GM18505 (cell line): ENCODE results near the gene SPDYE11.
"Not testable (repeated sequence)": the region's sequence is repeated elsewhere in the genome, so short reads cannot be mapped to it uniquely, and the experiment has no call there.

Source experiments
- ATAC-seq: cut with Tn5 transposase; IDR thresholded peaks from one replicate; pipeline ENCODE4 v1.9.1; 2021; ENCODE audit not compliant: unreplicated experiment
- POLR2A ChIP-seq: IDR thresholded peaks from 4 replicates; pipeline ENCODE4 v1.6.1; 2011; ENCODE audit warnings: borderline replicate concordance; ENCODE audit not compliant: insufficient read depth, insufficient read length; ENCODE audit errors: extremely low read depth

Gene SPDYE11, protein sequence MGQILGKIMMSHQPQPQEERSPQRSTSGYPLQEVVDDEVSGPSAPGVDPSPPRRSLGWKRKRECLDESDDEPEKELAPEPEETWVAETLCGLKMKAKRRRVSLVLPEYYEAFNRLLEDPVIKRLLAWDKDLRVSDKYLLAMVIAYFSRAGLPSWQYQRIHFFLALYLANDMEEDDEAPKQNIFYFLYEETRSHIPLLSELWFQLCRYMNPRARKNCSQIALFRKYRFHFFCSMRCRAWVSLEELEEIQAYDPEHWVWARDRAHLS

DNA sequence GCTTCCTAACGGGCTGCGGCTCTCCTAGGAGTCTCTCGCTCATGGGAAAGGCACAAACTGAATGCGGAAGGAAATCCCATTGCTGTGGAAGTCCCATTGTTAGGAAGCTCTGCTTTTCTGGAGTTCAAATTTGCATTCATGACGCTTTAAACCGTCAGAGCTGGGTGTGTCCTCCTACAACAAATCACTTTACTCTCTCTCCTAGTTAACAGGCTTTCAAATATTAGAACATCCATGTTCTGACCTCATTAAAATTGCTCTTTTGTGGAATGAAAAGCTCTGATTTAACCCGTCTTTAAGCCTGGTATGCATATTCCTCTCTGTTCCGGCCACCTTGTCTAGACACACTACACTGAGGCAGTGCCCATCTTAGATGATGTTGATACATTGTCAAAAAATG, at the start of gene SPDYE11:
SPDYE11 (minus strand) TSS at position 101 of the 400 bp plus-strand sequence. CDS start 1,800 bp downstream, outside the sequence.
- not testable (repeated sequence) for ATAC-seq

DNA sequence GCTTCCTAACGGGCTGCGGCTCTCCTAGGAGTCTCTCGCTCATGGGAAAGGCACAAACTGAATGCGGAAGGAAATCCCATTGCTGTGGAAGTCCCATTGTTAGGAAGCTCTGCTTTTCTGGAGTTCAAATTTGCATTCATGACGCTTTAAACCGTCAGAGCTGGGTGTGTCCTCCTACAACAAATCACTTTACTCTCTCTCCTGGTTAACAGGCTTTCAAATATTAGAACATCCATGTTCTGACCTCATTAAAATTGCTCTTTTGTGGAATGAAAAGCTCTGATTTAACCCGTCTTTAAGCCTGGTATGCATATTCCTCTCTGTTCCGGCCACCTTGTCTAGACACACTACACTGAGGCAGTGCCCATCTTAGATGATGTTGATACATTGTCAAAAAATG, 28.2 kb upstream of the SPDYE11 start, which contains the start of gene SPDYE9:
SPDYE9 (minus strand) TSS at position 101 of the 400 bp plus-strand sequence. CDS start 1,800 bp downstream, outside the sequence.
- ATAC-seq, result not testable (repeated sequence)

DNA sequence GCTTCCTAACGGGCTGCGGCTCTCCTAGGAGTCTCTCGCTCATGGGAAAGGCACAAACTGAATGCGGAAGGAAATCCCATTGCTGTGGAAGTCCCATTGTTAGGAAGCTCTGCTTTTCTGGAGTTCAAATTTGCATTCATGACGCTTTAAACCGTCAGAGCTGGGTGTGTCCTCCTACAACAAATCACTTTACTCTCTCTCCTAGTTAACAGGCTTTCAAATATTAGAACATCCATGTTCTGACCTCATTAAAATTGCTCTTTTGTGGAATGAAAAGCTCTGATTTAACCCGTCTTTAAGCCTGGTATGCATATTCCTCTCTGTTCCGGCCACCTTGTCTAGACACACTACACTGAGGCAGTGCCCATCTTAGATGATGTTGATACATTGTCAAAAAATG, 28.0 kb downstream of the SPDYE11 start, which contains the start of gene SPDYE8:
SPDYE8 (minus strand) TSS at position 101 of the 400 bp plus-strand sequence. CDS start 1,800 bp downstream, outside the sequence.
- not testable (repeated sequence) for ATAC-seq

DNA sequence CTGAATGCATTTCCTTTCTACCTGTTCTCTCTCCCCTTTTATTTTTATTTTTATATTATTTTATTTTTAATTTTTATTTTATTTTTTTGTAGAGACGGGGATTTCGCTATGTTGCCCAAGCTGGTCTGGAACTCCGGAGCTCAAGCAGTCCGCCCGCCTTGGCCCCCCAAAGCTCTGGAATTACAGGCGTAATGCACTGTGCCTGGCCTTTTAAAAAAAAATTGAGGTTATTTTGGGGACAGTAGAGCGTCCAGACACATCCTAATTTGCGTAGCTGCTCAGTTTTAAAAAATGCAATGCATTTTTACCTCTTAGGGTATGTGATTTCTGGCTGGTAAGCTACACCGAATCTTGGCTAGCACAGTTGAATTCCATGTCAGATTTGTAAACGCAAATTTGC, 51.2 kb downstream of the SPDYE11 start:
- not testable (repeated sequence) for ATAC-seq

DNA sequence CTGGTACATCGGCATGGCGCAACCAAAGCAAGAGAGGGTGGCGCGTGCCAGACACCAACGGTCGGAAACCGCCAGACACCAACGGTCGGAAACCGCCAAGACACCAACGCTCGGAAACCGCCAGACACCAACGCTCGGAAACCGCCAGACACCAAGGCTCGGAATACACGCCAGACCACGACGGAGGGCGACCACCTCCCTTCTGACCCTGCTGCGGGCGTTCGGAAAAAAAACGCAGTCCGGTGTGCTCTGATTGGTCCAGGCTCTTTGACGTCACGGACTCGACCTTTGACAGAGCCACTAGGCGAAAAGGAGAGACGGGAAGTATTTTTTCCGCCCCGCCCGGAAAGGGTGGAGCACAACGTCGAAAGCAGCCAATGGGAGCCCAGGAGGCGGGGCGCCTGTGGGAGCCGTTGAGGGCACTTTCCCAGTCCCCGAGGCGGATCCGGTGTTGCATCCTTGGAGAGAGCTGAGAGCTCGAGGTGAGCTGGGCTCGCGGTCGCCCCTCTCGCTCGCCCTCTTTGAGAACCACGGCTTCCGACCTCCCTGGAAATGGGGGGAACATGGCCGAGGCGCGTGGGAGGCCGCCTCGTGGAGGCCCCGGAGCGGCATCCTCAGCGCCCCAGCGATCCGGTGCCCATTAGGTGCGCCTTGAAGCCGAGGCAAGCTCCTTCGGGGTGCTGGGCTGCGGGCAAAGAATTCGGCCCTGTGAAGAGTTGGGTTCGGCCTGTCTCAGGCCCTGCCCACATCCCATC, 51.8 kb downstream of the SPDYE11 start:
- ATAC-seq, result peak; percentile 70
- peak; percentile 74 for TF ChIP-seq POLR2A

DNA sequence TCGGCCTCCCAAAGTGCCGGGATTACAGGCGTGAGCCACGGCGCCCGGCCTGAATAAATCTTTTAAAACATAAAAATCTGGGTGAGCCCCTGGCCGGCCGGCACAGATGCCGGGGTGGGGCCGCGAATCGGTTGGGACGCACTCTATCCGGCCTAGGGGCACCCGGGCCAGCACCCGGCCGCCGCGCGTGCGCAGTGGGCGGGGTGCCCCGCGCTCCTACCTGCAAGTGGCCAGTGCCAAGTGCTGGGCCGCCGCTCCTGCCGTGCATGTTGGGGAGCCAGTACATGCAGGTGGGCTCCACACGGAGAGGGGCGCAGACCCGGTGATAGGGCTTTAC, 52.4 kb downstream of the SPDYE11 start:
- peak; percentile 75 for ATAC-seq

DNA sequence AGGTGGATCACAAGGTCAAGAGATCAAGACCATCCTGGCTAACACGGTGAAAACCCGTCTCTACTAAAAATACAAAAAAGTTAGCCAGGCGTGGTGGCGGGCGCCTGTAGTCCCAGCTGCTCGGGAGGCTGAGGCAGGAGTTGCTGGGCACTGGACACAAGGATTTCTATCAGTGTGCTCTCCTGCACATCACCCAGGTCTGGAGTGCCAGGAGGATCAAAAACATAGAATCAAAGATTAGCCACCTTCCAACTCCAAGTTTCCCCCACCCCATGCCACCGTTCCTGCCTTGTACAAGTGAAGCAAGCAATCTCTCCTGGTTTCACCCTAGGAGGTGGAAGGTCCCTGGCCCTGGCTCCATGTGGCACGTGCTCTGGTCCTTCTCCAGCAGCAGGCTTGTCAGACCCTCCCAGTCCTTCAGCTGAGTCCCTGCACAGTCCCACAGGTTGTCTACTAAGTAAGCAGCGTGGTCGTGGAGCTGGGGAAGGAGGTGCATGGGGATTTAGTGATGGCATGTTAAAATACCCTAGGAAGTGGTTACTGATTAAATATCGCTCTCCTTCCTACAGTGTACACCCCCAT, 59.7 kb downstream of the SPDYE11 start:
- ATAC-seq, result not testable (repeated sequence)
